RWPE2 (cell line): ENCODE results near the gene POLR3B.
A peak's percentile ranks its signal among the peaks of the same experiment; 100 is the strongest.

Experiments
- ATAC-seq: fragments of 200-7000 bp; cut with Tn5 transposase; 3 replicates; pipeline ENCODE4 v1.9.1; 2021; ENCODE audit warnings: low read depth
- DNase-seq: peaks from one replicate; pipeline ENCODE4 v3.0.0-alpha.2; 2020; ENCODE audit warnings: low spot score
- H3K27ac ChIP-seq: fragments of 450-650 bp; 2 replicates; pipeline ENCODE4 v1.5.1; 2017; ENCODE audit warnings: mild to moderate bottlenecking; ENCODE audit not compliant: poor library complexity, severe bottlenecking
- H3K27me3 ChIP-seq: fragments of 250-450 bp; sonication (Bioruptor Pico); 2 replicates; pipeline ENCODE4 v1.5.1; 2021; ENCODE audit warnings: mild to moderate bottlenecking, moderate library complexity; ENCODE audit not compliant: insufficient read depth, poor library complexity, severe bottlenecking
- H3K36me3 ChIP-seq: fragments of 250-450 bp; sonication (Bioruptor Pico); 2 replicates; pipeline ENCODE4 v1.5.1; 2020; ENCODE audit warnings: low read depth, mild to moderate bottlenecking, moderate library complexity
- H3K4me1 ChIP-seq: fragments of 250-450 bp; sonication (Bioruptor Pico); 2 replicates; pipeline ENCODE4 v1.5.1; 2021; ENCODE audit warnings: mild to moderate bottlenecking, moderate library complexity; ENCODE audit not compliant: insufficient read depth, poor library complexity, severe bottlenecking
- H3K4me3 ChIP-seq: fragments of 250-450 bp; sonication (Bioruptor Pico); 2 replicates; pipeline ENCODE4 v1.5.1; 2021; ENCODE audit warnings: mild to moderate bottlenecking, moderate library complexity; ENCODE audit not compliant: severe bottlenecking
- H3K9me3 ChIP-seq: fragments of 250-450 bp; sonication (Bioruptor Pico); 2 replicates; pipeline ENCODE4 v1.5.1; 2021; ENCODE audit warnings: mild to moderate bottlenecking, moderate library complexity; ENCODE audit not compliant: severe bottlenecking
- CTCF ChIP-seq: fragments of 450-650 bp; IDR thresholded peaks from one replicate; pipeline ENCODE4 v1.5.1; 2017; ENCODE audit warnings: mild to moderate bottlenecking, moderate library complexity; ENCODE audit not compliant: poor library complexity, severe bottlenecking

The POLR3B gene

GRCh38 chr12:106415134-106415533, 57.6 kb downstream of the POLR3B start:
- no peak overlapping the region for H3K4me3 ChIP-seq
- TF ChIP-seq CTCF, result no peak
- H3K9me3 ChIP-seq, result no peaks in the 10 kb centered on the region
- H3K27ac ChIP-seq, result no peak overlapping the region
- H3K4me1 ChIP-seq, result peaks cover 15% of the 10 kb centered on the region
- ATAC-seq, result no peak
- H3K36me3 ChIP-seq, result peaks cover 9% of the 10 kb centered on the region
- H3K27me3 ChIP-seq, result no peaks in the 10 kb centered on the region
- no peak for DNase-seq

GRCh38 chr12:106416273-106416672, 58.7 kb downstream of the POLR3B start:
- Histone ChIP-seq H3K27ac (no peak overlapping the region), H3K4me1 (peaks cover 15% of the 10 kb centered on the region), H3K4me3 (no peak overlapping the region), H3K27me3 (no peaks in the 10 kb centered on the region), H3K9me3 (no peaks in the 10 kb centered on the region), H3K36me3 (peaks cover 9% of the 10 kb centered on the region)
- DNase-seq, result no peak
- ATAC-seq, result no peak
- TF ChIP-seq CTCF, result no peak

GRCh38 chr12:106417926-106418910, 60.7 kb downstream of the POLR3B start:
- Histone ChIP-seq H3K36me3 (peaks cover 7% of the 10 kb centered on the region), H3K27me3 (no peaks in the 10 kb centered on the region), H3K4me3 (no peak overlapping the region), H3K4me1 (peaks cover 15% of the 10 kb centered on the region), H3K27ac (peak overlapping the region; percentile 55), H3K9me3 (no peaks in the 10 kb centered on the region)
- no peak for DNase-seq
- no peak for TF ChIP-seq CTCF
- ATAC-seq, result peak; percentile 99

- Histone ChIP-seq H3K4me1 (peaks cover 15% of the 10 kb centered on the region), H3K36me3 (peaks cover 7% of the 10 kb centered on the region), H3K27ac (peak overlapping the region; percentile 55), H3K27me3 (no peaks in the 10 kb centered on the region), H3K9me3 (no peaks in the 10 kb centered on the region), H3K4me3 (no peak overlapping the region)
- ATAC-seq, result no peak
- no peak for DNase-seq
- TF ChIP-seq CTCF, result no peak
These were observed 61.4 kb downstream of the POLR3B start for GRCh38 chr12:106418970-106419369.

GRCh38 chr12:106423291-106423690, 65.7 kb downstream of the POLR3B start:
- H3K27me3 ChIP-seq, result no peaks in the 10 kb centered on the region
- ATAC-seq (no peak), DNase-seq (no peak)
- H3K4me1 ChIP-seq, result peaks cover 10% of the 10 kb centered on the region
- no peaks in the 10 kb centered on the region for H3K9me3 ChIP-seq
- no peak overlapping the region for H3K27ac ChIP-seq
- no peak overlapping the region for H3K4me3 ChIP-seq
- peaks cover 10% of the 10 kb centered on the region for H3K36me3 ChIP-seq
- TF ChIP-seq CTCF, result no peak
